Nephron progenitor cell (in vitro differentiated cells): ENCODE measurements around the gene TMEM208.

Experiments used
- DNase-seq: peaks from one replicate; pipeline ENCODE4 v3.0.0; 2021
- H3K27ac Mint-ChIP-seq: 2 replicates; pipeline ENCODE4 v1.8.0; 2021; ENCODE audit warnings: mild to moderate bottlenecking, moderate library complexity, mixed read lengths
- H3K27me3 Mint-ChIP-seq: 2 replicates; pipeline ENCODE4 v1.8.0; 2021; ENCODE audit warnings: mild to moderate bottlenecking, low read depth, mixed read lengths; ENCODE audit not compliant: poor library complexity
- H3K36me3 Mint-ChIP-seq: 2 replicates; pipeline ENCODE4 v1.8.0; 2021; ENCODE audit warnings: low read depth, mixed read lengths
- H3K4me1 Mint-ChIP-seq: 2 replicates; pipeline ENCODE4 v1.8.0; 2021; ENCODE audit warnings: mixed read lengths
- H3K4me3 Mint-ChIP-seq: 2 replicates; pipeline ENCODE4 v1.8.0; 2021; ENCODE audit warnings: mild to moderate bottlenecking, moderate library complexity, mixed read lengths
- H3K9me3 Mint-ChIP-seq: 2 replicates; pipeline ENCODE4 v1.8.0; 2021; ENCODE audit warnings: mild to moderate bottlenecking, moderate library complexity, mixed read lengths
- TF ChIP-seq, protein P1 (sequence below): fragments of 200-600 bp; sonication (generic); IDR thresholded peaks from 2 replicates; pipeline ENCODE4 v1.5.0; 2021; ENCODE audit warnings: antibody characterized with exemption

TMEM208 gene

DNA sequence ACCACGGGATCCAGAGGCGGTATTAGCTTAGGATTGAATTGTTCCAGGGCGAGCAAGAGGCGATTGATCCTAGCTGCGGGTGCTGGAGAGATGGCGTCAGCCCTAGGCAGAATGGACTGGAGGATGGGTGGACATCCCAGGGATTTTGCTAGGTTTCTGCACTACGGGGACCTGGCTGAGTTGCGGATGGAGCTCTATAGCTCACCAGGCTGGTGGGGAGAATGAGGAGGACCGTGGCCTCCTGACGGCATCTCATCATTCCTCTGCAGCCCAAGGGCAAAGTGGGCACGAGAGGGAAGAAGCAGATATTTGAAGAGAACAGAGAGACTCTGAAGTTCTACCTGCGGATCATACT lies 614 bp downstream of the TMEM208 start:
- TF ChIP-seq, protein P1, sequence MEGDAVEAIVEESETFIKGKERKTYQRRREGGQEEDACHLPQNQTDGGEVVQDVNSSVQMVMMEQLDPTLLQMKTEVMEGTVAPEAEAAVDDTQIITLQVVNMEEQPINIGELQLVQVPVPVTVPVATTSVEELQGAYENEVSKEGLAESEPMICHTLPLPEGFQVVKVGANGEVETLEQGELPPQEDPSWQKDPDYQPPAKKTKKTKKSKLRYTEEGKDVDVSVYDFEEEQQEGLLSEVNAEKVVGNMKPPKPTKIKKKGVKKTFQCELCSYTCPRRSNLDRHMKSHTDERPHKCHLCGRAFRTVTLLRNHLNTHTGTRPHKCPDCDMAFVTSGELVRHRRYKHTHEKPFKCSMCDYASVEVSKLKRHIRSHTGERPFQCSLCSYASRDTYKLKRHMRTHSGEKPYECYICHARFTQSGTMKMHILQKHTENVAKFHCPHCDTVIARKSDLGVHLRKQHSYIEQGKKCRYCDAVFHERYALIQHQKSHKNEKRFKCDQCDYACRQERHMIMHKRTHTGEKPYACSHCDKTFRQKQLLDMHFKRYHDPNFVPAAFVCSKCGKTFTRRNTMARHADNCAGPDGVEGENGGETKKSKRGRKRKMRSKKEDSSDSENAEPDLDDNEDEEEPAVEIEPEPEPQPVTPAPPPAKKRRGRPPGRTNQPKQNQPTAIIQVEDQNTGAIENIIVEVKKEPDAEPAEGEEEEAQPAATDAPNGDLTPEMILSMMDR = no peak
- Mint-ChIP-seq H3K4me3 (peak overlapping the region; percentile 100), H3K4me1 (peaks cover 28% of the 10 kb centered on the region), H3K36me3 (peaks cover 22% of the 10 kb centered on the region), H3K27me3 (peaks cover 14% of the 10 kb centered on the region), H3K27ac (peak overlapping the region; percentile 97), H3K9me3 (no peaks in the 10 kb centered on the region)
- DNase-seq = no peak

DNA sequence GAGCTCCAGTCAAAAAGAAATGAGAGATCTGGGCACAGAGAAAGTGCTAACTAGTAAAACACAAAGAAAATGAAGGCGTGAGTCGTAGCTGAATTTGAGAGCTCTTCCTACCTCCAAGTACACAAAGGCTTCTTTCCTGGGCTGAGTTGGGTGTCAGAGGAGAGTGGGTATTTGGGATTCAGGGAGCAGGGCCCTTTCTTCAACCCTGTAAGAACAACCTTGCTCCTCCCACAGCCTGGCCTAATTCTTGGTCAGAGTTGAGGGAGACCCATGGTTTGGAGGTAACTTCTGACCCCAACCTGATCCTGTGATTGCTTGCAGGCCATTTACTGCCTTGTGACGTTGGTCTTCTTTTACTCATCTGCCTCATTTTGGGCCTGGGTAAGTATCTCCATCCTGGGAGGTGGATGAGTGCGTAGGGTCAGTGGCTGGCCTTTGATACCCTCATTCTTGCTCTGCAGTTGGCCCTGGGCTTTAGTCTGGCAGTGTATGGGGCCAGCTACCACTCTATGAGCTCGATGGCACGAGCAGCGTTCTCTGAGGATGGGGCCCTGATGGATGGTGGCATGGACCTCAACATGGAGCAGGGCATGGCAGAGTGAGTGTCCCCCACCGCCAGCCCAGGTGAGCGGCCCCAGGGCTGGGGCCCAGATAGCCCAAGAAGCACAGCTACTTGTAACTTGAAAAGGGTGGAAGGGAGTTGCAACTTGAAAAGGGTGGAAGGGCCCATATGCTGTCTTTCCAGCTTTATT lies 1.3 kb downstream of the TMEM208 start:
- Mint-ChIP-seq H3K4me1 (peaks cover 28% of the 10 kb centered on the region), H3K36me3 (peaks cover 23% of the 10 kb centered on the region), H3K27ac (peak overlapping the region; percentile 14), H3K27me3 (peaks cover 14% of the 10 kb centered on the region), H3K4me3 (peak overlapping the region; percentile 100), H3K9me3 (no peaks in the 10 kb centered on the region)
- TF ChIP-seq, protein P1 = no peak
- DNase-seq = no peak

DNA sequence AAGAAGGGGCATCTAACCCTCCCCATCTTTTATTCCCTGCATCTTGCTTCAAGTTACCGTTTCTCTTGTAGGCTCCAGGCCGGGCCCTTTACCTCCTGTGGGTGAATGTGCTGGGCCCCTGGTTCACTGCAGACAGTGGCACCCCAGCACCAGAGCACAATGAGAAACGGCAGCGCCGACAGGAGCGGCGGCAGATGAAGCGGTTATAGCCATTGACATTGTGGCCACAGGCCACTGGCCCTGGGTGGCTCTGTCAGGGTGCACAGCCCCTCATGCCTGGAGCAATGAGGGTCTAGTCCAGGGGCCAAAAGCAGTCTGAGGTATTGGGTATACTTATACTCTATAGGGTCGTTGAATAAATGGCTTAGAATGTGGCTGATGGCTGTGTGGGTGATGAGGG lies 2.0 kb downstream of the TMEM208 start:
- H3K27ac Mint-ChIP-seq = no peak overlapping the region
- no peak for DNase-seq
- peak overlapping the region; percentile 100 for H3K4me3 Mint-ChIP-seq
- peaks cover 27% of the 10 kb centered on the region for H3K36me3 Mint-ChIP-seq
- TF ChIP-seq, protein P1 = no peak
- peaks cover 14% of the 10 kb centered on the region for H3K27me3 Mint-ChIP-seq
- peaks cover 28% of the 10 kb centered on the region for H3K4me1 Mint-ChIP-seq
- no peaks in the 10 kb centered on the region for H3K9me3 Mint-ChIP-seq

DNA sequence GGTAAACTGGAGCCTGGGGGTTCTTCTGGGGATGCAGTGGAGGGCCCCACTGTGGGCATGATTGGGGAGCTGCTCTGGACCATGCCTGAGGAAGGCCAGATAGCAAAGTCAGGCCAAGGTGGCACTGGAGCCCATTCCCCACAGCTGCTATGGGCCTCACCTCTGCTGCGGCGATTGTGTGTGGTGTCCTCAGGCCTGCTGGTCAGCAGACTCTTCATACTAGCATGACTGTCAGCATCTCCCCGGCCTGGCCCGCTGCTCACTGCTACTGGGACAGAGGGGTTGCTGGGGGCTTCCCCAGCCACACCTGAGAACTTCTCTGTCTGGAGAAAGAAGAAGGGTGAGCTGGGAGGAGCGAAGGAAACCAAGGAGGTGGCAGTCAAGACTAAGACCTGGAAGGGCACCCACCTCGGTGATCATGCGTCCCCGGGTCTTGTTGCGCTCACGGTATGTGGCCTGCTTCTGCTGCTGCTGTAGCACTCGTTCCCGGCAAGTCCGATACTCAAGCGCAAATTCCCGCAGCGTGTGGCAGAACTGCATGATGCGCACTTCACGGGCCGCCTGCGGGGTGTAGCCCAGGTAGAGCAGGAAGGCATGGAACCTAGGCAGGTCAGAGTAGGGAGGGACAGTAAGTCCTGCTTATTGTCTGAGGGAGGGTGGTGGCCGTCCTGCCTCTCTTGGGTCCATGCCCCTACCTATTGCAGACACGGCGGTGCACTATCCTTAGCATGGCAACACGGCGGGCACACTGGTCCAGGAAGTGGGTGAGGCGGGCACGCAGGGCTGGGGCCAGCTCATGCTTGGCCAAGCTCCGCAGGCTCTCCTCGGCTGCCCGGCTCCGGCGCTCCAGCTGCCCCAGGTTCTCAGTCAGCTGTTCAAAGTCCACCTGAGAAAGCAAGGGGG lies 3.2 kb downstream of the TMEM208 start:
- Mint-ChIP-seq H3K27ac (no peak overlapping the region), H3K9me3 (no peaks in the 10 kb centered on the region), H3K27me3 (peaks cover 4% of the 10 kb centered on the region), H3K36me3 (peaks cover 27% of the 10 kb centered on the region), H3K4me1 (peaks cover 28% of the 10 kb centered on the region), H3K4me3 (no peak overlapping the region)
- no peak for DNase-seq
- TF ChIP-seq, protein P1 = no peak

GRCh38 chr16:67230809-67231660 lies 4.1 kb downstream of the TMEM208 start:
- no peak for DNase-seq
- Mint-ChIP-seq H3K4me1 (peaks cover 23% of the 10 kb centered on the region), H3K27ac (no peak overlapping the region)

More at GRCh38 chr16:67230809-67231660, 4.1 kb downstream of the TMEM208 start:
- H3K27me3 Mint-ChIP-seq = no peaks in the 10 kb centered on the region
- no peak overlapping the region for H3K4me3 Mint-ChIP-seq
- TF ChIP-seq, protein P1 = no peak
- H3K36me3 Mint-ChIP-seq = peaks cover 29% of the 10 kb centered on the region
- no peaks in the 10 kb centered on the region for H3K9me3 Mint-ChIP-seq
